Measurements from ENCODE around the gene CD300A.
A peak's percentile ranks its signal among the peaks of the same experiment; 100 is the strongest.

CD300A gene

GRCh38 chr17:74454197-74455024, 12.0 kb upstream of the CD300A start:
- DNase-seq (ENCODE audit: low spot score): peak; percentile 82

GRCh38 chr17:74455025-74455545, 11.3 kb upstream of the CD300A start:
- DNase-seq (ENCODE audit: low spot score): no peak

- DNase-seq (ENCODE audit: low spot score): no peak
Measured at GRCh38 chr17:74455821-74456220, 10.6 kb upstream of the CD300A start.

DNA sequence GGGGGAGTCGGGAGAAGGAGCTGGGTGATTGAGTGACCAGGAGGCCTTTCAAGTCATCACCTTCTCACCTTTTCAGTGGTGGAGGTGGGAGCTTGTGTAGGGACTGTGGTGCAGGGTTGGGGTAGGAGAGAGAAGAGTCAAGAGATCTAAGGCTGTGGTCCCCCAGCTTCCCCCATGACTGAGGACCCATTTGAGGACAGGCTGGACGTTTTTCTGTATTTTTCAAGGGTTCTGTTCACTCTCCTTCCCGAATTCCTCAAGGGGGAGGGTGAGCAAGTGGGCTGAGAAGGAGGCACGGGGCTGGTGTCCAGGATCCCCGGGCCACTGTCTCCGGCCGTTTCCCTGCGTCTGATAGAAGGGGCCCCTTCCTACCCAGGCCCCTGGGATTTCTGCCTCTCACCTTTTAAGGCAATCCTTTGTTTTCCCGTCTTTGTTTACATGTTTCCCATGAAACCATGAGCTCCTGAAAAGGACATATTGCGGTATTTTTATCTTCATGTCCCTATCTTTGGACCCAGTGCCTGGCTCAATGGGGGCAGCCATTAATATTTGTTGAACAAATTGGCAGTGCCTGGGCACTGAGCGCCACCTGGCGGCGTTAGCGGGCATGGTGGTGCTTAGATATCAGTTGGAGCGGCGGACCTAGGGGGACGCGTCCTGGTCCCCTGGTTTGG, 9.2 kb upstream of the CD300A start:
- DNase-seq (ENCODE audit: low spot score): peak; percentile 71

GRCh38 chr17:74457820-74458166, 8.6 kb upstream of the CD300A start:
- no peak for DNase-seq (ENCODE audit: low spot score)

DNA sequence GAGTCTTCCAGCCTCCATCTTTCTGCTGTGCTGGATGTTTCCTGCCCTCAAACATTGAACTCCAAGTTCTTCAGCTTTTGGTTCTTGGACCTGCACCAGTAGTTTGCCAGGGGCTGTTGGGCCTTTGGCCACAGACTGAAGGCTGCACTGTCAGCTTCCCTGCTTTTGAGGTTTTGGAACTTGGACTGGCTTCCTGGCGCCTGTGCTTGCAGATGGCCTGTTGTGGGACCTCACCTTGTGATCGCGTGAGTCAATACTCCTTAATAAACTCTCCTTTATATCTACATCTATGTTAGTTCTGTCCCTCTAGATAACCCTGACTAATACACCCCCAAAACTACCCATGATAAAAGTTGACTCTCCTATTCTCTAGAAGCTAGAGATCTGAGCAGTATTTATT, 7.6 kb upstream of the CD300A start:
- no peak for DNase-seq (ENCODE audit: low spot score)

- DNase-seq (ENCODE audit: low spot score): no peak
Measured at GRCh38 chr17:74459622-74460021, 6.8 kb upstream of the CD300A start.

DNA sequence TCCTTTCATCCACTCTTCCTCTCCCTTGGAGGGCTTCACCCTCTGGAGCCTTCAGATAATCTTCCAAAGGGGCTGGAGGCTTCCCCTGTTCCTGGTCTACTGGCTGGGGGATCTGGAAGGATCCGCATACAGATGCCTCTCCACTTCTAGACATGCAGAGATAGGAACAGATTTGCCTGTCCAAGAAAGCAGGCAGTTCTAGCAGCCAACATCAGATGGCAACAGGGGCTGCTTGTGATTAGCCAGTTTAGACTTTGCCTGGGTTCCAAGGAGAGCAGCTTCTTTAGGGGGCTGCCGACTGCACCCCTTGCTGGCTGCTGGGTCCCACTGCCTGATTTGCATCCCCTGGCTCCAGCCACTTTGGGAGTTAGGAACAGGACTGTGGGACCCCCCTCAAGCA, 6.2 kb upstream of the CD300A start:
- no peak for DNase-seq (ENCODE audit: low spot score)

GRCh38 chr17:74460996-74461395, 5.4 kb upstream of the CD300A start:
- DNase-seq (ENCODE audit: low spot score): no peak

DNA sequence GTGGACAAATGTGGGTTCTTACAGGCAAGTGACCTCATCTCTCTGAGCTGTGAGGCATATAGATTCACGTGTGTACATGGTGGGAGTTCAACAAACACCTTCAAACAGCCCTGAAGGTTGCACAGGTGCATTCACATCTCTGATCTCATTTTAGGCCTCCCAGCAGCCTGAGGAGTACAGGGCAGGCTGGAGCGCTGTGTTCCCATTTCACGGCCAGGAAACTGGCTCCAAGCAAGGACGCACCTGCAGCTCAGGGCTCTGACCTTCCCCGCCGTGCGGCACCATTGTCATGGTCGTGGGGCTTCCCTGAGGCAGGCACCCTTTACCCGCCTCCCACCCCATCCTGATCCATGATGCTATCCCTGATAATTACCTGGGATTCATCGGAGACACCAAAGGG, 4.8 kb upstream of the CD300A start:
- no peak for DNase-seq (ENCODE audit: low spot score)

DNA sequence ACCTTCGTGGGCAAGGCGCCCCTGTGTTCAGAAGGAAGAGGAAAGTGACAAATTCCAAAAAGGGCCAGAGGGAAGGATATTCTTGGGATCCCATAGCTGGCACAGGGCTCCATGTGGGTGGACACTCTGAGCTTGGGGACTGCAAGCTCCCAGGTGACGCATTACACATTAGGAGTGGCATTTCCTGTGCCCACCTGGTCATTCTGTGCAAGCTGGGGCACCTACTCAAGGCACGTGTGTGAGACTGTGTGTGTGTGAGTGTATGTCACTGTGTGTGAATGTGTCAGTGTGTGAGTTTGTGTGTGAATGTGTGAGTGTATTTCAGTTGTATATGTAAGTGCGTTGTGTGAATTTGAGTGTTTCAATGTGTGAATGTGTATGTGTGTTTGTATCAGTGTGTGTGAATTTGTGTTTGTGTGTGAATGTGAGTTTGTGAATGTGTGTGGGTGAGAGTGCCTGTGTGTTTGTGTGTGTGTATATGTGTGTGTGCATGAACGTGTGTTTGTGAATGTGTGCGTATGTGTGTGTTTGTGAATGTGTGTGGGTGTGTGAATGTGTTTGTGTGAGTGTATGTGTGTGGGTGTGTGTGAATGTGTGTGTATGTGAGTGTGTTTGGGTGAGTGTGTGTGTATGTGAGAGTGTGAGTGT, 1.6 kb upstream of the CD300A start:
- DNase-seq (ENCODE audit: low spot score): no peak

DNA sequence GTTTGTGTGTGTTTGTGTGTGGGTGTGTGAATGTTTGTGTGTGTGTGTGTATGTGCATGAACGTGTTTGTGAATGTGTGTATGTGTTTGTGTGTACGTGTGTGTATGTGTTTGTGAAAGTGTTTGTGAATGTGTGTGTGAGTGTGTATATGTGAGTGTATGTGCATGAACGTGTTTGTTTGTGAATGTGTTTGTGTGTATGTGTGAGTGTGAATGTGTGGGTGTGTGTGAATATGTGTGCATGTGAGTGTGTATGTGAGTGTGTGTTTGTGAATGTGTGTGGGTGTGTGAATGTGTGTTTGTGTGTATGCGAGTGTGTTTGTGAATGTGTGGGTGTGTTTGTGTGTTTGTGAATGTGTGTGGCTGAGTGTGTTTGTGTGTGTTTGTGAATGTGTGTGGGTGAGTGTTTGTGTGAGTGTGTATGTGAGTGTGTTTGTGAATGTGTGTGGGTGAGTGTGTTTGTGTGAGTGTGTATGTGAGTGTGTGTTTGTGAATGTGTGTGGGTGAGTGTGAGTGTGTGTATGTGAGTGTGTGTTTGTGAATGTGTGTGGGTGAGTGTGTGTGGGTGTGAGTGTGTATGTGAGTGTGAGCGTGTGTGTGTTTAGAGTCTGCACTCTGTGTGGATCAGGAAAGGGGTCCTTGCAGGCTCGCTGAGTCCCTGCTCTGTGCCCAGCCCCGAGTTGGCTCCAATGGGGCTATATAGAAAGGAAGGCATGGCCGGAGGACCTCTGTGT, 890 bp upstream of the CD300A start:
- DNase-seq (ENCODE audit: low spot score): no peak

DNA sequence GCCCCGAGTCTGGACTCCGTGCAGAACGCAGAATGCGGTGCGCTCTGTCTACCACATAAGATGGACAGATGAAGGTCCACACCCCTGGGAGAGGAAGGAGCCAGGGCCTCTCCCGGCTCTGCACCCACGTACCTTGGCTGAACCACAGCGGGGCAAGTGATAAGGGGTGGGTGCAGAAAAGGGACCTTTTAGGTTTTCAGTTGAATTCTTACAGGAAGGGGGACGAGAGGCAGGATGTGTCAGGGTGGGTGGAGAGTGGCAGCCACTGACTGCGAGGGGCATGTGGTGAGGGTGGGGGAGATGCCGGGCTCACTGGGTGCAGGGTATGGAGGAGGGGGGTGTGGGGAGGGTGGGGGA, 372 bp downstream of the CD300A start:
- DNase-seq (ENCODE audit: low spot score): no peak

GRCh38 chr17:74467221-74467951, 952 bp downstream of the CD300A start:
- DNase-seq (ENCODE audit: low spot score): no peak

- DNase-seq (ENCODE audit: low spot score): no peak
Measured at GRCh38 chr17:74471341-74471740, 4.9 kb downstream of the CD300A start.

GRCh38 chr17:74472890-74473289, 6.5 kb downstream of the CD300A start:
- no peak for DNase-seq (ENCODE audit: low spot score)

GRCh38 chr17:74473294-74473693, 6.9 kb downstream of the CD300A start:
- DNase-seq (ENCODE audit: low spot score): no peak

- no peak for DNase-seq (ENCODE audit: low spot score)
Measured at GRCh38 chr17:74474043-74474792, 7.8 kb downstream of the CD300A start.

DNA sequence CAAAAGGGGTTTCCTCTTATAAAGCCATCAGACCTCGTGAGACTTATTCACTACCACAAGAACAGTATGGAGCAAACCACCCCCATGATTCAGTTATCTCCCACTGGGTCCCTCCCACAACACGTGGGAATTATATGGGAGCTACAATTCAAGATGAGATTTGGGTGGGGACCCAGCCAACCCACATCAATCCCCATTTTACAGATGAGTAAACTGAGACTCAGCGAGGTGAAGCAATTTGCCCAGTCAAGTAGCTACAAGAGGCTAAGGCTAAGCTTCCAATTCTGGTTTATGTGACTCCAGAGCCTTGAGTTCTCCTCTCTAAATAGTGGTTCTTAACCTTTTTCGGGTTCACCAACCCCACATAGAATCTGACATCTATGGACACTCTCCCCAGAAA, 8.8 kb downstream of the CD300A start:
- no peak for DNase-seq (ENCODE audit: low spot score)

GRCh38 chr17:74477411-74477810, 11.0 kb downstream of the CD300A start:
- no peak for DNase-seq (ENCODE audit: low spot score)
